ENCODE results near the gene NIPAL3. TPM values are rescaled to one million over a fixed set of nuclear protein-coding genes. Genes with fewer than 3 reads are reported as not detected.

Gene NIPAL3
- total RNA-seq, 1 donor from 2014 or later: 29.3 TPM

DNA sequence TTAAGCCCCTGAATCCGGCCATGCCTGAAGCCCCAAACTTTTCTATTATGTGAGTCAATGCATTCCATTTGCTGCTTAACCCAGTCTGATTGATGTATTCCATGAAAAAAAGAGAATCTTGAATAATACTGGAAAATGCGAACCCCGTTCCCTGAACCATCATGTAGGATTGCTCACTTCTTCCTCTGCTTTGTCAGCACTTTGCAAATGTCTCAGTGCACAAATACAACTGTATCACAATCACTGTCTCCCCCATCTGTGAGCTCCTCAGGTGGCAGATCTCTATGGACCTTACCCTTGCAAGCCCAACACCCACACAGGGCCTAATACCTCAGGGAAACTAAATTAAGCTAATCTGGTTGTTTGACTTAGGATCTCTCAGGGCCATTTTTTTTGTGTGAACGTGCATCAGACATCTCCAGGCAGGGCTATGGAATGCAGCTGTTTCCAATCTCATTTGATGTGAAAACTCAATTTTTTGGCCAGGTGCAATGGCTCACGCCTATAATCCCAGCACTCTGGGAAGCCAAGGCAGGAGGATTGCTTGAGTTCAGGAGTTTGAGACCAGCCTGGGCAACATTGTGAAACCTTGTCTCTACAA, 84.9 kb downstream of the NIPAL3 start:
- H3K27ac Mint-ChIP-seq (ENCODE audit: unreplicated experiment): peak overlapping the region; percentile 2
- H3K4me1 Mint-ChIP-seq (ENCODE audit: low read depth): peaks cover 19% of the 10 kb centered on the region

DNA sequence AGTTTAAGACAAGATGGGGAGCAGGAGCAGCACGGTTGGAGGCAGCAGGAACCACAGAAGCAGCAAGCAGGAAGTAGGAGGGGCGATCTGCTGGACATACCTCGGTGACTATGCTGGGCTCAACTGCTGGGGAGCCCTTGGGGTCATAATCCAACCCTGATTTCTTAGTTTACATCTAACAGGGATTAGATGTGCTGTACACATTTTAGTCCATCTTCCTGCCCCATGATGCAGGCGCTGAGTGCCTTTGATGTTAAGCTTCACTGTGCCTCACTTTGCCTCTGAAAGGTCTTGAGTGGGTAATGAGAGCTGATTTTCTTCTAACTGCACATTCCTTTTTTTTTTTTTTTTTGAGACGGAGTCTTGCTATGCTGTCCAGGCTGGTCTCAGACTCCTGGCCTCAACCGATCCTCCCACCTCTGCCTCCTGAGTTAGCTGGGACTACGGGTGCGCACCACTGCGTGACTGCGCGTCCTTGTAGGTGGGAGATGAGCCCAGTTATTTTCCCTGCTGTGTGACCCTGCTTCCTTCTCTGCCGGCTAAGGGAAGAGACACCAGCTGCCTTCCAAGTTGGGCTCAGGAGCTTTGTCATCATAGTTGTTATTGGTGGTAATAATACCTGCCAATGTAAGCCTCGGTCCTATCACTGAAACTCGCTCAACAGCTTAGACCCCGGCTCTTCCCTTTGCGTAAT, 85.9 kb downstream of the NIPAL3 start:
- Mint-ChIP-seq H3K4me3 (ENCODE audit: unreplicated experiment) (peak overlapping the region; percentile 78), H3K4me1 (ENCODE audit: low read depth) (peaks cover 19% of the 10 kb centered on the region), H3K9me3 (ENCODE audit: low read depth) (no peaks in the 10 kb centered on the region), H3K27ac (ENCODE audit: unreplicated experiment) (peak overlapping the region; percentile 65), H3K36me3 (ENCODE audit: low read depth) (no peaks in the 10 kb centered on the region), H3K27me3 (ENCODE audit: low read depth) (peaks cover 10% of the 10 kb centered on the region)
- no peak for DNase-seq (ENCODE audit: low spot score)
- TF ChIP-seq, protein P1, sequence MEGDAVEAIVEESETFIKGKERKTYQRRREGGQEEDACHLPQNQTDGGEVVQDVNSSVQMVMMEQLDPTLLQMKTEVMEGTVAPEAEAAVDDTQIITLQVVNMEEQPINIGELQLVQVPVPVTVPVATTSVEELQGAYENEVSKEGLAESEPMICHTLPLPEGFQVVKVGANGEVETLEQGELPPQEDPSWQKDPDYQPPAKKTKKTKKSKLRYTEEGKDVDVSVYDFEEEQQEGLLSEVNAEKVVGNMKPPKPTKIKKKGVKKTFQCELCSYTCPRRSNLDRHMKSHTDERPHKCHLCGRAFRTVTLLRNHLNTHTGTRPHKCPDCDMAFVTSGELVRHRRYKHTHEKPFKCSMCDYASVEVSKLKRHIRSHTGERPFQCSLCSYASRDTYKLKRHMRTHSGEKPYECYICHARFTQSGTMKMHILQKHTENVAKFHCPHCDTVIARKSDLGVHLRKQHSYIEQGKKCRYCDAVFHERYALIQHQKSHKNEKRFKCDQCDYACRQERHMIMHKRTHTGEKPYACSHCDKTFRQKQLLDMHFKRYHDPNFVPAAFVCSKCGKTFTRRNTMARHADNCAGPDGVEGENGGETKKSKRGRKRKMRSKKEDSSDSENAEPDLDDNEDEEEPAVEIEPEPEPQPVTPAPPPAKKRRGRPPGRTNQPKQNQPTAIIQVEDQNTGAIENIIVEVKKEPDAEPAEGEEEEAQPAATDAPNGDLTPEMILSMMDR (IDR thresholded peaks at IDR 0.05): no peak

More for the DNA sequence above, 84.9 kb downstream of the NIPAL3 start:
- TF ChIP-seq, protein P1 (IDR thresholded peaks at IDR 0.05): no peak
- DNase-seq (ENCODE audit: low spot score): no peak
- H3K9me3 Mint-ChIP-seq (ENCODE audit: low read depth): no peaks in the 10 kb centered on the region
- no peak overlapping the region for H3K4me3 Mint-ChIP-seq (ENCODE audit: unreplicated experiment)
- H3K27me3 Mint-ChIP-seq (ENCODE audit: low read depth): peaks cover 14% of the 10 kb centered on the region
- H3K36me3 Mint-ChIP-seq (ENCODE audit: low read depth): no peaks in the 10 kb centered on the region

DNA sequence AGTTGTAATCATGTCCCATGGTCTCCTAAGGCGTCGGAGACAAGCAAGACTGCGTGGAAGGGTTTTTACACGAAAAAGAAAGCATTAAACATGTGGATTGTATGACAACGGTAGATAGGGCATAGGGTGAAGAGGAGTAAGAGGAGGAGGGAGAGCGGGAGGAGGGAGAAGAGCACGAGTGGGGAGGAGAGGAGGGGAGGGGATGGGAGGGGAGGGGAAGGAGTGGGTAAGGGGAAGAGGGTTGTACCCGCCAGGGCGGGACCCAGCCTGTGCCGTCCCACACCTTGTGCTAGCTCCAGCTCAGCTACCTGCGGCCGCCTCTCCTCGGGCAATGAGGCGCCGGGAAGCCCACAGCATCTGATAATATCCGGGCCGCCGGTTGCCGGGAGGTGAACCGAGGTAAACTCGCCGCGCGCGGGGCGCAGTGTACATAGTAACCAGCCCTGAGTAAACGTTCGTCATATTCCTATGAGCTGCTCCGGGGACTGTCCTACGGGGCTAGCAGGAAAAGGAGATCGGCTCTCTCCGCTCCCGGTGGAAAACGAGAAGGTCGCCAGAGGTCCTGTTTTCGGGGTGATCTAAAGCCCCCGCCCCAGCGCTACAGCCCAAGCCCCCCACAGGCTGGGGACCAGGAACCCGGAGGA, 86.6 kb downstream of the NIPAL3 start:
- TF ChIP-seq, protein P1 (IDR thresholded peaks at IDR 0.05): no peak
- H3K4me3 Mint-ChIP-seq (ENCODE audit: unreplicated experiment): peak overlapping the region; percentile 78
- peak; percentile 94 for DNase-seq (ENCODE audit: low spot score)
- H3K4me1 Mint-ChIP-seq (ENCODE audit: low read depth): peaks cover 19% of the 10 kb centered on the region
- no peaks in the 10 kb centered on the region for H3K9me3 Mint-ChIP-seq (ENCODE audit: low read depth)
- peak overlapping the region; percentile 38 for H3K27ac Mint-ChIP-seq (ENCODE audit: unreplicated experiment)
- peaks cover 10% of the 10 kb centered on the region for H3K27me3 Mint-ChIP-seq (ENCODE audit: low read depth)
- H3K36me3 Mint-ChIP-seq (ENCODE audit: low read depth): no peaks in the 10 kb centered on the region

DNA sequence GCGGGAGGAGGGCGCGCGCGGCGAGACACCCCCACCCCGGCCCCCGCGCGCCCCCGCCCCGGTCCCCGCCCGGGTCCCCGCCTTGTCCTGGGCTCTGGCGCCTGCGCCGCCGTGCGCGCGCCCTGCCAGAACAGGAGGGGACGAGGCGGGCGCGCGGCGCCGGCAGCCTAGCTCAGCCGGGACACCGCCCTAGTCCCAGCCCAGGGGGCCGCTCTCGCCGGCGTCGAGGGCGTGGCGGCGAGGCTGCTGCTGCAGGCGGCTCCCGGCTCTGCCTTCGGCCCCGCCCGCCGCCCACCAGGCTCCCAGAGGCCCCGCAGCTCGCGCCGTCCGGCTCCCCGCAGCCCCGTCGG, 87.1 kb downstream of the NIPAL3 start, which contains the start of gene RCAN3:
RCAN3 (plus strand) TSS at position 128 of the 350 bp plus-strand sequence. CDS start 11,537 bp downstream, outside the sequence.
- H3K27ac Mint-ChIP-seq (ENCODE audit: unreplicated experiment): peak within 1 kb of the TSS; percentile 60
- H3K4me1 Mint-ChIP-seq (ENCODE audit: low read depth): peaks cover 19% of the 10 kb centered on the region
- TF ChIP-seq, protein P1 (IDR thresholded peaks at IDR 0.05): no peak
- peak within 1 kb of the TSS; percentile 78 for H3K4me3 Mint-ChIP-seq (ENCODE audit: unreplicated experiment)
- no peaks in the 10 kb centered on the region for H3K36me3 Mint-ChIP-seq (ENCODE audit: low read depth)
- DNase-seq (ENCODE audit: low spot score): peak; percentile 94
- peaks cover 8% of the 10 kb centered on the region for H3K27me3 Mint-ChIP-seq (ENCODE audit: low read depth)
- H3K9me3 Mint-ChIP-seq (ENCODE audit: low read depth): no peaks in the 10 kb centered on the region

DNA sequence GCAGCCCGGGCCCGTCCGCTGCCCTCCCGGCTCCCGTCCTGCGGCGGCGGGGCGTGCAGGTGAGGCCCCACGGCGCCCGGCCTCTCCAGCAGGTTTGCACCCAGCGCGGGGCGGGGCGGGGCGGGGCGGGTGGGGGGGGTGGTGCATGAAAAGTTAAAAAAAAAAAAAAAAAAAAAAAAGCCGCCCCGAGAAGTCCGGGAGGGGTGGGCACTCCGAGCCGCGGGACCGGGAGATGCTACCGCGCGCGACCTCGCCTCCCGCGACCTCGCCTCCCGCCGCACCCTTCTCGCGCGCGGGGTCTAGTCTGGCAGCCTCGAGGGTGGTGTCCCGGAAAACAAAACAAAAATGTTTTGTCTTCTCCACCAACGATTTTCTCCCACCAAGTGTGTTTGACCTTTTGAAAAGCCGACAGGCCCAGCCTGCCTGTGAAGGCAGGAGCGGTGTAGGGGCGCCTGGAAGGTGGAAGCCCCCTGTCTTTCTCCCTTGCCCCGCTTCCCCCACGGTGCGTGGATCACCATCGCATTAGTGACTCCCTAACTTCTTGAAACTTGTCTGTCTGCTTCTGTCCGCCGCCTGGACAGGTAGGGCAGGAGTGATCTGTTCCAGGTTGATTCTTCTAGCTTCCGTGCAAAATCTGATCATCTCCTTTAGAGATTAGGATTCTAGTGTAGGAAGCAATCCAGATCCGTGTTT, 87.6 kb downstream of the NIPAL3 start:
- Mint-ChIP-seq H3K36me3 (ENCODE audit: low read depth) (no peaks in the 10 kb centered on the region), H3K9me3 (ENCODE audit: low read depth) (no peaks in the 10 kb centered on the region), H3K4me3 (ENCODE audit: unreplicated experiment) (peak overlapping the region; percentile 77), H3K4me1 (ENCODE audit: low read depth) (peaks cover 19% of the 10 kb centered on the region), H3K27me3 (ENCODE audit: low read depth) (peaks cover 8% of the 10 kb centered on the region), H3K27ac (ENCODE audit: unreplicated experiment) (peak overlapping the region; percentile 60)
- DNase-seq (ENCODE audit: low spot score): no peak
- TF ChIP-seq, protein P1 (IDR thresholded peaks at IDR 0.05): no peak

Data from chondrocyte (in vitro differentiated cells).